Stimulated activated CD4-positive, alpha-beta T cell treated with anti-CD3 and anti-CD28 coated beads, TNF-alpha, amount 100 ng/mL, for 4 hours (primary cell): Measurements from ENCODE around the gene ADAMTSL1.
"Not testable (repeated sequence)": the region's sequence is repeated elsewhere in the genome, so short reads cannot be mapped to it uniquely, and the experiment has no call there.

ENCODE experiments used
- DNase-seq, 3 experiments: peaks; one replicate each; pipeline ENCODE4 v3.0.0-alpha.2; 2020; ENCODE audit warnings: low read depth in 3 of 3

ADAMTSL1 gene

GRCh38 chr9:18857769-18858168 is 383.8 kb downstream of the ADAMTSL1 start:
- no peak for DNase-seq

- no peak for DNase-seq
Measured at GRCh38 chr9:18861609-18862544, 387.9 kb downstream of the ADAMTSL1 start.

- no peak for DNase-seq
Measured at GRCh38 chr9:18863791-18864190, 389.8 kb downstream of the ADAMTSL1 start.

GRCh38 chr9:18864516-18864915 is 390.6 kb downstream of the ADAMTSL1 start:
- no peak for DNase-seq

GRCh38 chr9:18865542-18865941 is 391.6 kb downstream of the ADAMTSL1 start:
- no peak for DNase-seq

GRCh38 chr9:18866121-18866831 is 392.3 kb downstream of the ADAMTSL1 start:
- DNase-seq, result no peak

GRCh38 chr9:18869725-18870124 is 395.8 kb downstream of the ADAMTSL1 start:
- no peak for DNase-seq

- DNase-seq, result no peak
Measured at GRCh38 chr9:18874069-18874468, 400.1 kb downstream of the ADAMTSL1 start.

GRCh38 chr9:18874990-18875389 is 401.0 kb downstream of the ADAMTSL1 start:
- not testable (repeated sequence) for DNase-seq

GRCh38 chr9:18877984-18878383 is 404.0 kb downstream of the ADAMTSL1 start:
- no peak for DNase-seq

GRCh38 chr9:18881758-18882157 is 407.8 kb downstream of the ADAMTSL1 start:
- no peak for DNase-seq

GRCh38 chr9:18887546-18887945 is 413.6 kb downstream of the ADAMTSL1 start:
- no peak for DNase-seq

GRCh38 chr9:18888290-18888689 is 414.3 kb downstream of the ADAMTSL1 start:
- no peak for DNase-seq

GRCh38 chr9:18889550-18889949 is 415.6 kb downstream of the ADAMTSL1 start:
- DNase-seq, result no peak

- no peak for DNase-seq
Measured at GRCh38 chr9:18890372-18890771, 416.4 kb downstream of the ADAMTSL1 start.

GRCh38 chr9:18891946-18892670 is 418.2 kb downstream of the ADAMTSL1 start:
- no peak for DNase-seq

GRCh38 chr9:18893046-18893445 is 419.1 kb downstream of the ADAMTSL1 start:
- no peak for DNase-seq

- no peak for DNase-seq
Measured at GRCh38 chr9:18893491-18893890, 419.5 kb downstream of the ADAMTSL1 start.

- DNase-seq, result no peak
Measured at GRCh38 chr9:18896004-18896403, 422.1 kb downstream of the ADAMTSL1 start.

GRCh38 chr9:18896531-18897179 is 422.7 kb downstream of the ADAMTSL1 start:
- no peak for DNase-seq

GRCh38 chr9:18903450-18903849 is 429.5 kb downstream of the ADAMTSL1 start:
- DNase-seq, result no peak
